PC-3 (cell line): Measurements from ENCODE around the gene CDK14. TPM values are rescaled to one million over a fixed set of nuclear protein-coding genes. Genes with fewer than 3 reads are reported as not detected.
A peak's percentile ranks its signal among the peaks of the same experiment; 100 is the strongest.

Source experiments
- ATAC-seq: fragments of 200-7000 bp; cut with Tn5 transposase; 2 replicates; pipeline ENCODE4 v1.9.1; 2020; ENCODE audit warnings: mild to moderate bottlenecking, moderate library complexity
- BruUV-seq: library from RNA; stranded (reverse); fragments of 400-500 nt; replicated peaks from 2 replicates; lab custom pipeline; 2021; lab: Mats Ljungman, UMichigan
- CTCF ChIA-PET: fragments of 300-600 bp; sonication (Branson Sonifier 250); formaldehyde crosslinking; loops from one replicate; lab custom pipeline; 2022; ENCODE audit warnings: antibody characterized with exemption; lab: Charles Lee
- POLR2A ChIA-PET: fragments of 300-600 bp; sonication (Branson Sonifier 250); formaldehyde crosslinking; loops from one replicate; lab custom pipeline; 2022; ENCODE audit warnings: antibody characterized with exemption; ENCODE audit not compliant: unreplicated experiment; lab: Charles Lee
- DNase-seq: peaks from one replicate; pipeline ENCODE4 v3.0.0-alpha.2; 2015
- H2AFZ ChIP-seq: fragments of 300-600 bp; sonication (generic); 2 replicates; pipeline ENCODE4 v1.6.0; 2016; ENCODE audit warnings: antibody characterized with exemption, low read length
- H3F3A ChIP-seq: fragments of 300-600 bp; sonication (generic); one replicate; pipeline ENCODE4 v1.6.0; 2017; ENCODE audit warnings: antibody characterized with exemption, low read length, control low read depth, mild to moderate bottlenecking; ENCODE audit not compliant: unreplicated experiment
- H3K27ac ChIP-seq: fragments of 300-600 bp; sonication (generic); 2 replicates; pipeline ENCODE4 v1.5.1; 2016; ENCODE audit warnings: mild to moderate bottlenecking, low read length
- H3K27me3 ChIP-seq: fragments of 300-600 bp; sonication (generic); 2 replicates; pipeline ENCODE4 v1.6.1; 2016; ENCODE audit warnings: low read length, mixed read lengths
- H3K36me3 ChIP-seq: fragments of 300-600 bp; sonication (generic); 2 replicates; pipeline ENCODE4 v1.6.1; 2016; ENCODE audit warnings: low read depth, mixed run types, low read length, mixed read lengths
- H3K4me1 ChIP-seq: fragments of 300-600 bp; sonication (generic); 2 replicates; pipeline ENCODE4 v1.5.1; 2016; ENCODE audit warnings: low read length; ENCODE audit not compliant: insufficient read depth
- H3K4me2 ChIP-seq: fragments of 300-600 bp; sonication (generic); 2 replicates; pipeline ENCODE4 v1.6.0; 2016; ENCODE audit warnings: low read length
- H3K4me3 ChIP-seq: fragments of 300-600 bp; sonication (generic); 2 replicates; pipeline ENCODE4 v1.5.1; 2016; ENCODE audit warnings: mild to moderate bottlenecking, low read length, mixed read lengths
- H3K79me2 ChIP-seq: fragments of 300-600 bp; sonication (generic); 2 replicates; pipeline ENCODE4 v1.6.1; 2017; ENCODE audit warnings: low read length, mixed read lengths
- H3K9ac ChIP-seq: fragments of 300-600 bp; sonication (generic); 2 replicates; pipeline ENCODE4 v1.6.0; 2016; ENCODE audit warnings: mild to moderate bottlenecking, low read length
- H3K9me2 ChIP-seq: fragments of 300-600 bp; sonication (generic); replicated peaks from 2 replicates; pipeline ENCODE4 v1.6.1; 2016; ENCODE audit warnings: mixed run types, low read length, mixed read lengths
- H3K9me3 ChIP-seq: fragments of 300-600 bp; sonication (generic); 2 replicates; pipeline ENCODE4 v1.6.1; 2016; ENCODE audit warnings: low read length, mixed read lengths
- H4K20me1 ChIP-seq: fragments of 300-600 bp; sonication (generic); 2 replicates; pipeline ENCODE4 v1.6.1; 2016; ENCODE audit warnings: low read length, mixed read lengths
- CTCF ChIP-seq: fragments of 300-600 bp; sonication (generic); conservative IDR thresholded peaks from 2 replicates; pipeline ENCODE4 v1.5.1; 2017; ENCODE audit warnings: antibody characterized with exemption, low read depth, mild to moderate bottlenecking, low read length
- EZH2 ChIP-seq: fragments of 300-600 bp; sonication (generic); IDR thresholded peaks from one replicate; pipeline ENCODE4 v1.6.1; 2017; ENCODE audit warnings: antibody characterized with exemption, mild to moderate bottlenecking, low read length; ENCODE audit not compliant: unreplicated experiment
- EZH2phosphoT487 ChIP-seq: fragments of 300-600 bp; sonication (generic); IDR thresholded peaks from 2 replicates; pipeline ENCODE4 v1.6.1; 2018; ENCODE audit warnings: mild to moderate bottlenecking, antibody characterized with exemption, low read length, borderline replicate concordance
- intact Hi-C: fragments of 100-400 bp; cut with micrococcal nuclease; formaldehyde crosslinking; loops from 2 replicates; pipeline ENCODE4 v1.9.0; 2023
- total RNA-seq: library from RNA; depleted of rRNA; stranded (reverse); fragments of >200 nt; gene quantifications from 2 replicates; pipeline ENCODE4 v1.2.3, GENCODE V29; 2014

The CDK14 gene
- total RNA-seq, 1 experiment from 2014 or later = 8.2 TPM

GRCh38 chr7:90833443-90833842 lies 237.3 kb downstream of the CDK14 start:
- Histone ChIP-seq H3K27ac (no peak overlapping the region), H3F3A (no peaks in the 10 kb centered on the region), H4K20me1 (no peaks in the 10 kb centered on the region), H3K79me2 (no peaks in the 10 kb centered on the region), H3K36me3 (peaks cover 4% of the 10 kb centered on the region; the same call in 1 of the 2 replicates), H3K9me2 (no peaks in the 10 kb centered on the region), H2AFZ (no peak overlapping the region), H3K4me3 (no peak overlapping the region), H3K4me1 (peaks cover 6% of the 10 kb centered on the region), H3K9me3 (0 out of 2 replicates have a peak, but pooled peaks cover 4% of the 10 kb centered on the region), H3K9ac (no peak overlapping the region), H3K4me2 (no peak overlapping the region), H3K27me3 (no peaks in the 10 kb centered on the region)
- no TSS peak for BruUV-seq
- ATAC-seq (peak; percentile 27; the same call in 1 of the 2 replicates), DNase-seq (no peak)
- TF ChIP-seq EZH2 = no peak
- TF ChIP-seq EZH2phosphoT487 = no peak
- TF ChIP-seq CTCF = no peak
- CTCF ChIA-PET = no interaction called here
- POLR2A ChIA-PET = no interaction called here
- intact Hi-C loops = no loop called here

- Histone ChIP-seq H3K9me3 (no peaks in the 10 kb centered on the region), H3K9me2 (no peaks in the 10 kb centered on the region), H3K4me1 (no peaks in the 10 kb centered on the region), H3F3A (no peaks in the 10 kb centered on the region), H3K4me2 (no peak overlapping the region), H3K27me3 (no peaks in the 10 kb centered on the region), H4K20me1 (no peaks in the 10 kb centered on the region), H3K9ac (no peak overlapping the region), H3K27ac (no peak overlapping the region), H3K36me3 (no peaks in the 10 kb centered on the region; the same call in 1 of the 2 replicates), H3K4me3 (no peak overlapping the region), H3K79me2 (no peaks in the 10 kb centered on the region), H2AFZ (no peak overlapping the region)
- intact Hi-C loops = no loop called here
- ATAC-seq (no peak), DNase-seq (no peak)
- POLR2A ChIA-PET = no interaction called here
- BruUV-seq = no TSS peak
- TF ChIP-seq EZH2 = no peak
- no peak for TF ChIP-seq EZH2phosphoT487
- TF ChIP-seq CTCF = no peak
- CTCF ChIA-PET = no interaction called here
These were observed 238.7 kb downstream of the CDK14 start for GRCh38 chr7:90834771-90835170.

GRCh38 chr7:90835861-90836260 lies 239.7 kb downstream of the CDK14 start:
- Histone ChIP-seq H3K27me3 (no peaks in the 10 kb centered on the region), H3K79me2 (no peaks in the 10 kb centered on the region), H3K4me1 (no peaks in the 10 kb centered on the region), H3K36me3 (no peaks in the 10 kb centered on the region; the same call in 1 of the 2 replicates), H3K4me3 (no peak overlapping the region), H3K27ac (no peak overlapping the region), H3K9ac (no peak overlapping the region), H3K4me2 (no peak overlapping the region), H2AFZ (no peak overlapping the region), H3K9me3 (no peaks in the 10 kb centered on the region), H3K9me2 (no peaks in the 10 kb centered on the region), H4K20me1 (no peaks in the 10 kb centered on the region), H3F3A (no peaks in the 10 kb centered on the region)
- POLR2A ChIA-PET = no interaction called here
- no TSS peak for BruUV-seq
- DNase-seq (peak; percentile 17), ATAC-seq (peak; percentile 24; the same call in 1 of the 2 replicates)
- CTCF ChIA-PET = no interaction called here
- TF ChIP-seq EZH2 (no peak), EZH2phosphoT487 (no peak), CTCF (no peak)
- intact Hi-C loops = no loop called here
